ENCODE results near the gene ABCF2.

DNA sequence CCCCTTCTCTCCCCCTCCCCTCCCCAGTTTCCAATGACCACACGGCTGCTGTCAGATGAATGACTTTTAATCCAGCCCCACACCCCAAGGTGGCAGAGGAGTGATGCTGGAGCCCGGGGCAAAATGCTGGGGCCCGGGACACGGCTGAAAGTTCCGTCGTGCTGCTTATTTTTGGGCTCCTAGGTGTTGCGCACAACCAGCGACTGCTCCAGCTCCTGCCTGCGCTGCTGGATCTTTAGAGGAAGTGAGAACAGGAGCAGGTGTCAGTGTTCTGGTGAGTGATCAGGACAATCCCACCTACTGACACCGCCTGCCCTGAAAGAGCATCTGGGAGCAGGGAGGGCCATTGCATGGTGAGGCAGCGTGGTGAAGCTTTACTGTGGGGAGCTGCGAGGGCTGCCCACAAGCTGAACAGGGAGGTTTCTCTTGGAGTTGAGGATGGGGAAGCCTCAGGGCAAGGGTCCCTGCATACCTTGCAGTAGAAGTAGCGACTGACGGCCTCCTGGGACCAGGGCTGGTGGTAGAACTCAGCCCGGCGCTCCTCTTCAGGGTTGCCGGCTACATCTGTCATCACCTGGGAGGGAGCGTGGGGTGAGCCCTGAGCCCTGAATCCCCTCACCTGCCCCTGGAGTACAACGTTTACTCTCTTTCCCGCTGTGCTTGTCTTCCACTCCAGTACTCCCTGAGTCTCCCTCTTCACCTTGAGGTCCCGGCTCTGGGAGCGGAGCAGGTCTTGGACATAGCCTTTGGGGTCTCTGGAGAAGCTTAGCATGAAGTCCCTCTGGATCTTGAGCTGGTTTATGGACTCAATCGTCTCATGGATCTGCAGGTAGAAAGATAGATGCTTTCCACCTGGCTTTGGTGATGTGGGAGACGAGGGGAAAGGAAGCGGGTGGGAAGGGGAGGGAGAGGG lies 12.2 kb upstream of the ABCF2 start:
- TF ChIP-seq POLR2A (IDR thresholded peaks at IDR 0.05), result no peak
- TF ChIP-seq, protein P1, sequence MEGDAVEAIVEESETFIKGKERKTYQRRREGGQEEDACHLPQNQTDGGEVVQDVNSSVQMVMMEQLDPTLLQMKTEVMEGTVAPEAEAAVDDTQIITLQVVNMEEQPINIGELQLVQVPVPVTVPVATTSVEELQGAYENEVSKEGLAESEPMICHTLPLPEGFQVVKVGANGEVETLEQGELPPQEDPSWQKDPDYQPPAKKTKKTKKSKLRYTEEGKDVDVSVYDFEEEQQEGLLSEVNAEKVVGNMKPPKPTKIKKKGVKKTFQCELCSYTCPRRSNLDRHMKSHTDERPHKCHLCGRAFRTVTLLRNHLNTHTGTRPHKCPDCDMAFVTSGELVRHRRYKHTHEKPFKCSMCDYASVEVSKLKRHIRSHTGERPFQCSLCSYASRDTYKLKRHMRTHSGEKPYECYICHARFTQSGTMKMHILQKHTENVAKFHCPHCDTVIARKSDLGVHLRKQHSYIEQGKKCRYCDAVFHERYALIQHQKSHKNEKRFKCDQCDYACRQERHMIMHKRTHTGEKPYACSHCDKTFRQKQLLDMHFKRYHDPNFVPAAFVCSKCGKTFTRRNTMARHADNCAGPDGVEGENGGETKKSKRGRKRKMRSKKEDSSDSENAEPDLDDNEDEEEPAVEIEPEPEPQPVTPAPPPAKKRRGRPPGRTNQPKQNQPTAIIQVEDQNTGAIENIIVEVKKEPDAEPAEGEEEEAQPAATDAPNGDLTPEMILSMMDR (IDR thresholded peaks at IDR 0.05), result no peak
- no peak for TF ChIP-seq POLR2AphosphoS5 (IDR thresholded peaks at IDR 0.05)
- TF ChIP-seq EP300 (IDR thresholded peaks at IDR 0.05; ENCODE audit: low read depth), result no peak
